ENCODE measurements around the gene ADCK2.
"Not testable (repeated sequence)": the region's sequence is repeated elsewhere in the genome, so short reads cannot be mapped to it uniquely, and the experiment has no call there.

The ADCK2 gene

DNA sequence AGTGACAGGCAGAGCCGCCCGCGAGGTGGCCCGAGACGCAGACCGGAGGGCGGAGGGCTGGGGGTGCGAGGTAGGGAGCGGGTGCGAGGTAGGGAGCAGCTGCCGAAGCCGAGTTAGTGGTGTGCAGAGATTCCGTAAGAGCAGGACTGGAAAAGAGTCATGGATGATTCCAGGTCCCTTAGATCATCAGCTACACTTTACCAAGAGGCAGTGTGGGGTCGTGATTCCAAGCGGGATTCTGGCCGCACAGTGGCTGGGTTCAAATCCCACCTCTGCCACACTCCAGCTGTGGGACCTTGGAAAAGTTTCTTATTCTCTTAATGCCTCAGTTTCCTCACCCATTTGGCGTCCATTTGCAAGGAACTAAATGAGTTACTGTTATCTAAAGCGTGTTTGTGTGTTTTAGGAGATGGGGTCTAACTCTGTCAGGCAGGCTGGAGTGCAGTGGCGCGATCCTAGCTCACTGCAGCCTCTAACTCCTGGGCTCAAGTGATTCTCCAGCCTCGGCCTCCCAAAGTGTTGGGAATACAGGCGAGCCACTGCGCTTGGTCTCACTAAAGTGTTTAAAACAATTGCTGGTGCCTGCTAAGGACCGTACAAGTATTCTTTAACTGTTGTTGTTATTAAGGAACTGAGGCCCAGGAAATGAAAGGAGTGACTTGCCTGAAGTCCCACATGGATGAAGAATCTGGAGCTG lies 24.9 kb downstream of the ADCK2 start:
- no peak for DNase-seq

- no peak for DNase-seq
Observed at GRCh38 chr7:140698477-140698876, 25.7 kb downstream of the ADCK2 start.

- DNase-seq, result no peak
Observed at GRCh38 chr7:140702774-140703173, 30.0 kb downstream of the ADCK2 start.

DNA sequence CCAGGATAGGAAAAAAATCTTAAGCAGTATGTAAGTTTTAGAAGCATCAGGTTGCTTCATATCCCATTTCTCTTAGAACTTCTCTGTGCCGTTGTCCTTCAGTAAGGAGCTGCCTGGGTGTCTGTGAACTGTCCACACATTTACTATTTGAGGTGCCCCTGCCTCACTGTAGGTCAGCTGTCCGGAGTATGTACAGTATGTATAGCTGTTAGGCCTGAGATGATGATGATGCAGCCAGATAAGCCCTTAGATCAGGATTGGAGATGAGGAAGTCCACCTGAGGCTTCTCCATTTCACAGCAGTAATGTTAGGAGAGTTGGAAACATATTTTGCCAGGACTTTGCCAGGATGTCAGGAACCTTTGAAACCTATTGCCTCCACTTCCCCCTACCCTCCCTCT lies 31.5 kb downstream of the ADCK2 start:
- no peak for DNase-seq

DNA sequence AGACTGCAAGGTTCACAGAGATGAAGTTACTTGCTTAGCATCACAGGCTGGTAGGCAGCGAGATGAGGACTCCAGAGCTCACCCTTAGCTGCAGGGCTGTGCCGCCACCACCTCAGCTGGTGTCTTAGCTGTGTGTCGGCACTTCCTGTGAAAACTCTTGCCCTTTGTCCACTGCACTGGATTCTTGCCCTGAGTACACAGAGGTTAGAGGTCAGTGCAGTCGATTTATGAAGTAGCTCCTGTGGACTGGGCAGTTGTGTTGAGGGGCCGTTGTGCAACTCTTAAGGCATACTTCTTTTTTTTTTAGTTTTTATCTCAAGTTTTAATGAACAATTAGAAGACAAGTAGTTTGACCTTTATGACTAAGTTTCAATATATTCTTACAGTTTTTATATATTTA lies 34.4 kb downstream of the ADCK2 start:
- no peak for DNase-seq

- DNase-seq, result not testable (repeated sequence)
Observed at GRCh38 chr7:140708764-140709163, 36.0 kb downstream of the ADCK2 start.

GRCh38 chr7:140712392-140712791 lies 39.6 kb downstream of the ADCK2 start:
- not testable (repeated sequence) for DNase-seq

DNA sequence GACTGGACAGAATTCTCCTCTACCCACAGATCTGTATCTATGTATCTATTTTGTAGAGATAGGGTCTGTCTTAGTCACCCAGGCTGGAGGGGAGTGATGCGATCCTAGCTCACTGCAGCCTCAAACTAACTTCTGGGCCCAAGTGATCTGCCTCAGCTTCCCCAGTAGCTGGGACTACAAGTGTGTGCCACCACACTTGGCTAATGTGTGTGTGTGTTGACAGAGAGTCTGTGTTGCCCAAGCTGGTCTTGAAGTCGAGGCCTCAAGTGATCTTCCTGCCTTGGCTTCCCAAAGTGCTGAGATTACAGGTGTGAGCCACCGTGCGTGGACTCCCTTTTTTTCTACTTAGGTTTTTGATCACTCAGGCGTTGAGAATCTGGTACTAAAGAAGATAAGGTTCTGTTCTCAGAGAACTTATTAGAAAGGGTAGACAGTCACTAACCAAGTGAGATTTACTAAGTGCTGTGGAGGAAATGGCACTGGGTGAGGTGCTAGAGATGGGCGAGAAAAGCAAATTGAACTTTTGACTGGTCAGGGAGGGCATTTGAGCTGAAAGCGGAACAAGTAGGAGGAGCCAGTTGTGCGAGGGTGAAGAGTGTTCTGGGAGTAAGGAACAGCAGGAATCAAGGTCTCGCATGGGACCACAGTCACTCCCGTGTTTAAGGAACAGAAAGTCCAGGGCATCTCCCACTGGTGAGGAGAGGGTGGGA lies 41.7 kb downstream of the ADCK2 start:
- no peak for DNase-seq

GRCh38 chr7:140719721-140720120 lies 47.0 kb downstream of the ADCK2 start:
- DNase-seq, result no peak

GRCh38 chr7:140722254-140722653 lies 49.5 kb downstream of the ADCK2 start:
- DNase-seq, result no peak

DNA sequence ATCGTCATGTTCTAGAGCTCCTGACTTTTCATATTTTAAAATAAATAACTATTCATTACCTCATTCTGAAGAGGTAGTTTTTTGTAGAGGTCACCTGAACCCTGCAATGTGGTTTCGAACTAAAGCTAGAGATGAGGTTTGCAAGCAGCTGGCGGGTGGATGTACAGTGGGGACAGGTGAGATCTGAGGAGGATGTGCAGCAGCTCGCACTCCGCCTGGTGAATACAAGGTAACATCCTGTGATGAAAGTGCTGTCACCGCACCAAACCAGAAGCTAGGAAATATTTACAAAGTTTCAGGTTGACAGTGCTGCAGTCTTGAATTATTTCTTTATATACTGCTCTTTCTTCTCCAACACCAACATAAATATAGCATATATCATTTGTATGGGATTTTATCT lies 50.3 kb downstream of the ADCK2 start:
- DNase-seq, result no peak

DNA sequence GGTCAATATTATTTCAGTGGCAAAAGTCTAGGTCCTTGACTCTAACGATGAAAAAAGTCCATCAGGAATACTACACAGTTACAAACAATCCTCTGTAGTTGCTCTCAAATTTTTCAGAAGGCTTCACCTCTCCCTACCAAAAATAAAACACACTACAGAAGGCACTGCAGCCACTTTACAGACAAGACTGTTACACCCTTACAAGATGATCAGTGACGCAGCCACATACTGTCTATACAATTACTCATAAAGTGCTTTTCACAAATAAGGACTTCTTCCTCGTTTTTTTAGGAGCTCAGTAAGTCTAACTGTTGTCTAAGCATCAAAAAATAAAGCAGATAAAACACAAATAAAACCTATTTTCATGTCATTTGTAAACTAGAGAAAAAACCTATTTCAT lies 50.8 kb downstream of the ADCK2 start:
- DNase-seq, result no peak

- DNase-seq, result no peak
Observed at GRCh38 chr7:140724706-140725105, 52.0 kb downstream of the ADCK2 start.

DNA sequence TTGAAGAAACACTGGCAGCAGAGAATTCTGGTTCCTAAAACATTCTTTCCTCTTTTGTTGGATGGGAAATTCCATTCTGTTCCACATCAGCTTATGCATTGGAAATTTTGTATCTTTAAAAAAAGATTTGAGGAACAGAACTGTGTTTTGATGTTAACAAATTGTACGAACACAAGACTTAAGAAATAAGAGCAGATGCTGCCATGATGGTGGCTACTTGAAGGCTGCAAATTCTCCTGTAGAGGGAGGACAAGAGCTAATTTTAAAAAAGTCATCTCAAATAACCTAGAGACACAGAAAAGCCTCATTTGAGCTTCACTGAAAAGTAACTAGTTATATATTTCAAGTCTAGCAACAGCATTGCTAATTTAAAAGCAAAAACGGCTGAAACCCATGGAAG lies 53.5 kb downstream of the ADCK2 start:
- no peak for DNase-seq

- DNase-seq, result no peak
Observed at GRCh38 chr7:140732416-140732815, 59.7 kb downstream of the ADCK2 start.

DNA sequence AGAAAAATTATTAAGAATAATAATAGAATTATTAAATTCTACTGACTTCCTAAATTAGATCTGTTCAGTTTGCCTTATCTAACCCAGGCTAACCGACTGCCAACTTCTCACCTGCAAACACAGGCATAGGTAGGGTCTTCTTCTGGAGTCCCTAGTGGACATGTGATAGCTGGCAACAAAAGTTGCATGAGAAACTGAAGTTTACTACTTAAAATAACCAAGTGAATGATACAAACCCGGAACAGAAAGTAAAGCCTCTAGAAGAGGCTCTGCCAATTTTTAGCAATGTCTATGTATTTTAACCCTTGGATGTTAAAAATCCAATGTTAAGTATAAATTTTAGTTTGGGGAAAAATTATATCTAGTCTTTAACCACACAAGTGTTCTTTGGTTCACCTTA lies 61.4 kb downstream of the ADCK2 start:
- no peak for DNase-seq

GRCh38 chr7:140734729-140735128 lies 62.0 kb downstream of the ADCK2 start:
- DNase-seq, result no peak

DNA sequence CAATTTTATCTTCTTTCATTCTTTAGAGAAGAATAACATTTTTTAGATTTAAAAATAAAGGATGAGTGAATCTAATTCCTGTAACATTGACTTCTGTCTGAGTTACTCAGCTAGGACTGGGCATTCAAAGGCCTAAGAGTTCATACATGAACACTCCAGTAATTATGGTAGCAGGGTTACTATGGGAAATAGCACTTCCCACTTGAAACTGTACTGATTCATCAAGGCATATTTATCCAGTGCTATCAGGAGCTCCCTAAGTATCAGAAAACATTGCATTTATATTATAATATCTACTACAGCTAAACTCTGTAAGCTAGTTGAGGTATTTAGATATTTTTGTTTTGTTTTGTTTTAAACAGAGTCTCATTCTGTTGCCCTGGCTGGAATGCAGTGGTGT lies 65.5 kb downstream of the ADCK2 start:
- DNase-seq, result no peak

GRCh38 chr7:140743255-140743654 lies 70.5 kb downstream of the ADCK2 start:
- not testable (repeated sequence) for DNase-seq

DNA sequence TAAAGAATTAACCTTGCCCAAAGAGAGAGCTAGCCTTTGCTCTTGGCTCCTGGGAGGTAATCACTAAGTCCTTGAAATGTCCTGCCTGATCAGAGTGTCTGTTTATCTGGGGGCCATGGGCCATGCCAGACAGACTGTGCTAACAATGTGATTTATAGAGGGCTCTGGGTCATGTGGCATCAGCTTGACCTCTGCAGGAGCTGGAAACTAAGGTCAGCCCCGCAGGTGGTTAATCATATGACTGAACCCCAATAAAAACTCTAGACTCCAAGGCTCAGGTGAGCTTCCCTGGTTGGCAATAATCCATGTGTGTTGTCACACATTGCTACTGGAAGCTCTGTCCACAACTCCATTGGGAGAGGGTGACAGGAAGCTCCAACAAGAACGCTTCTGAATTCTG lies 71.3 kb downstream of the ADCK2 start:
- DNase-seq, result no peak

Data from NK-92 treated with Interleukin-12 subunit alpha and Interleukin-12 subunit beta, amount 100 ng/mL, for 24 hours (cell line).